NT2/D1 (cell line): ENCODE data around the gene SMPX.

Experiments used
- DNase-seq: peaks from one replicate; pipeline ENCODE4 v3.0.0-alpha.2; 2011; ENCODE audit warnings: low read depth, low spot score
- H3K27me3 ChIP-seq: 2 replicates; pipeline ENCODE4 v1.6.0; 2011; ENCODE audit warnings: mild to moderate bottlenecking; ENCODE audit not compliant: insufficient read length, insufficient read depth
- H3K36me3 ChIP-seq: 2 replicates; pipeline ENCODE4 v1.6.1; 2011; ENCODE audit warnings: mild to moderate bottlenecking, low read length, mixed read lengths; ENCODE audit not compliant: insufficient read depth, insufficient read length
- H3K4me1 ChIP-seq: 2 replicates; pipeline ENCODE4 v1.5.1; 2011; ENCODE audit not compliant: insufficient read depth, insufficient read length
- H3K4me3 ChIP-seq: 2 replicates; pipeline ENCODE4 v1.5.1; 2011; ENCODE audit warnings: low read depth; ENCODE audit not compliant: insufficient read length
- H3K9ac ChIP-seq: 2 replicates; pipeline ENCODE4 v1.6.0; 2011; ENCODE audit warnings: low read depth; ENCODE audit not compliant: insufficient read length
- H3K9me3 ChIP-seq: 2 replicates; pipeline ENCODE4 v1.5.1; 2011; ENCODE audit warnings: mild to moderate bottlenecking, low read length; ENCODE audit not compliant: insufficient read depth
- SUZ12 ChIP-seq: IDR thresholded peaks from 2 replicates; pipeline ENCODE4 v1.6.1; 2011; ENCODE audit not compliant: insufficient read length, insufficient read depth; ENCODE audit errors: extremely low read depth
- YY1 ChIP-seq: IDR thresholded peaks from 2 replicates; pipeline ENCODE4 v1.6.1; 2011; ENCODE audit not compliant: insufficient read length, insufficient read depth
- ZNF274 ChIP-seq: IDR thresholded peaks from 2 replicates; pipeline ENCODE4 v1.6.1; 2011; ENCODE audit warnings: mild to moderate bottlenecking, low read depth, low read length

Gene SMPX

GRCh38 chrX:21744060-21744459 lies 13.9 kb downstream of the SMPX start:
- TF ChIP-seq YY1 (no peak), SUZ12 (no peak), ZNF274 (no peak)
- H3K27me3 ChIP-seq = no peaks in the 10 kb centered on the region
- no peaks in the 10 kb centered on the region for H3K36me3 ChIP-seq
- DNase-seq = no peak
- no peaks in the 10 kb centered on the region for H3K9me3 ChIP-seq
- no peak overlapping the region for H3K9ac ChIP-seq
- H3K4me3 ChIP-seq = no peak overlapping the region
- peaks cover 3% of the 10 kb centered on the region for H3K4me1 ChIP-seq

DNA sequence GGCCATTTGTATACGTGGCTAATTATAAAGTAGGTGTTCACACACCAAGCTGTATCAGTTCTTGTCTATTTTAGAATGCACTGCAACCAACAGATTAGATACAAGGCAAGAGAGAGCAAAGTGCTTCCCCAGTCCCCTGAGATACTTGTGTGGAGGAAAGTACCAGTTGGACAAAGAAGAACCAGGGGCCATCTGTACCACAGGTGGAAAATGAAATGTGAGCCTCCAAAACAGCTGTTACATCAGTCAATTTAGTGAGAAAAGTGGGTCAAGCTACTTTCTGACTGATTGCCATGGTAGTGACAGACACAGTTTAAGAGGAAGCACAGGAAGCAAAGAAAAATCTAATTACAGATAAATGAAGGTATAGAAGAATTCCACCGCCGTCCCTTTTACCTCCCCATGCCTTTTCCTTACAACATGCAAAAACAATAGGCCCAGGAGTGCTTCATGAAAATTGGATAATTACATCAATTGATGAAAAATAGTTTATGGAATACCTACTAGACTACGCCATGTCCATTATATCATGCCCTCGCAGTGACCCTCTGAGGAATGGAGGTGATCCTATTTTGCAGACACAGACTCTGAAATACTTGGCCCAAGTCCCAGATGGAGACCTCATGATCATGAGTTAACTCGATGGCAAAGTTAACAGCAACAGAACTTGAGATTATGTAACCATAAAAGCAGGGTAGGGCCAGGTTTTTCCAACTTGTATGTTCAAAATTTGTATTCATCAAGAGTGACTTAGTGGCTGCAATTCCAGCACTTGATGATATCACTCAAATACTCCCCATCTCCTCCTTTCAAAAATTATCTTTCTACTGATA lies 15.8 kb downstream of the SMPX start:
- Histone ChIP-seq H3K27me3 (no peaks in the 10 kb centered on the region), H3K4me1 (peaks cover 3% of the 10 kb centered on the region), H3K4me3 (no peak overlapping the region), H3K36me3 (no peaks in the 10 kb centered on the region), H3K9ac (no peak overlapping the region), H3K9me3 (no peaks in the 10 kb centered on the region)
- DNase-seq = no peak
- TF ChIP-seq YY1 (no peak), SUZ12 (no peak), ZNF274 (no peak)

GRCh38 chrX:21741364-21741763 lies 16.6 kb downstream of the SMPX start:
- no peak for TF ChIP-seq YY1
- no peak for TF ChIP-seq ZNF274
- TF ChIP-seq SUZ12 = no peak
- DNase-seq = no peak
- Histone ChIP-seq H3K27me3 (no peaks in the 10 kb centered on the region), H3K36me3 (no peaks in the 10 kb centered on the region), H3K9ac (no peak overlapping the region), H3K9me3 (no peaks in the 10 kb centered on the region), H3K4me3 (no peak overlapping the region), H3K4me1 (peaks cover 3% of the 10 kb centered on the region)

GRCh38 chrX:21740329-21741274 lies 17.3 kb downstream of the SMPX start:
- no peak for DNase-seq
- no peaks in the 10 kb centered on the region for H3K36me3 ChIP-seq
- H3K4me1 ChIP-seq = peaks cover 3% of the 10 kb centered on the region
- no peaks in the 10 kb centered on the region for H3K9me3 ChIP-seq
- TF ChIP-seq YY1 (no peak), SUZ12 (no peak), ZNF274 (no peak)
- H3K27me3 ChIP-seq = no peaks in the 10 kb centered on the region
- no peak overlapping the region for H3K9ac ChIP-seq
- H3K4me3 ChIP-seq = no peak overlapping the region

- Histone ChIP-seq H3K4me3 (no peak overlapping the region), H3K4me1 (peaks cover 3% of the 10 kb centered on the region), H3K27me3 (no peaks in the 10 kb centered on the region), H3K36me3 (no peaks in the 10 kb centered on the region), H3K9me3 (no peaks in the 10 kb centered on the region), H3K9ac (no peak overlapping the region)
- TF ChIP-seq YY1 (no peak), ZNF274 (no peak), SUZ12 (no peak)
- DNase-seq = no peak
These were observed 19.0 kb downstream of the SMPX start for GRCh38 chrX:21738950-21739287.

GRCh38 chrX:21738210-21738949 lies 19.5 kb downstream of the SMPX start:
- TF ChIP-seq SUZ12 (no peak), YY1 (no peak), ZNF274 (no peak)

GRCh38 chrX:21735768-21736127 lies 22.2 kb downstream of the SMPX start:
- no peaks in the 10 kb centered on the region for H3K36me3 ChIP-seq
- no peak overlapping the region for H3K9ac ChIP-seq
- no peak for TF ChIP-seq YY1
- TF ChIP-seq SUZ12 = no peak
- no peak for TF ChIP-seq ZNF274
- DNase-seq = no peak
- no peaks in the 10 kb centered on the region for H3K27me3 ChIP-seq
- peaks cover under 1% of the 10 kb centered on the region for H3K4me1 ChIP-seq
- H3K4me3 ChIP-seq = no peak overlapping the region
- no peaks in the 10 kb centered on the region for H3K9me3 ChIP-seq

More at GRCh38 chrX:21738210-21738949, 19.5 kb downstream of the SMPX start:
- Histone ChIP-seq H3K4me1 (peaks cover 3% of the 10 kb centered on the region), H3K36me3 (no peaks in the 10 kb centered on the region), H3K27me3 (no peaks in the 10 kb centered on the region), H3K4me3 (no peak overlapping the region), H3K9me3 (no peaks in the 10 kb centered on the region), H3K9ac (no peak overlapping the region)
- DNase-seq = no peak
